GM19395 (cell line): ENCODE results near the gene NIPBL.
"Not testable (repeated sequence)": the region's sequence is repeated elsewhere in the genome, so short reads cannot be mapped to it uniquely, and the experiment has no call there.

Source experiments
- ATAC-seq: cut with Tn5 transposase; IDR thresholded peaks from one replicate; pipeline ENCODE4 v1.9.1; 2021; ENCODE audit warnings: mild to moderate bottlenecking, moderate library complexity; ENCODE audit not compliant: unreplicated experiment

Gene NIPBL

DNA sequence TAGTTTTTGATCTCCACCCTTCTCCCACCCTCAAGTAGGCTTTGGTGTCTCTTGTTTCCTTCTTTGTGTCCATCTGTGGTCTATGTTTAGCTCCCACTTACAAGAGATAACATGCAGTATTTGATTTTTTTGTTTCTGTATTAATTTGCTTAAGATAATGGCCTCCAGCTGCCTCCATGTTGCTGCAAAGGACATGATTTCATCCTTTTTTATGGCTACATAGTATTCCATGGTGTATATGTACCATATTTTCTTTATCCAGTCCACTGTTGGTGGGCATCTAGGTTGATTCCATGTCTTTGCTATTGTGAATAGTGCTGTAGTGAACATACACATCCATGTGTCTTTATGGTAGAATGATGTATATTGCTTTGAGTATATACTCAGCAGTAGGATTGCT, 24.5 kb downstream of the NIPBL start:
- not testable (repeated sequence) for ATAC-seq

DNA sequence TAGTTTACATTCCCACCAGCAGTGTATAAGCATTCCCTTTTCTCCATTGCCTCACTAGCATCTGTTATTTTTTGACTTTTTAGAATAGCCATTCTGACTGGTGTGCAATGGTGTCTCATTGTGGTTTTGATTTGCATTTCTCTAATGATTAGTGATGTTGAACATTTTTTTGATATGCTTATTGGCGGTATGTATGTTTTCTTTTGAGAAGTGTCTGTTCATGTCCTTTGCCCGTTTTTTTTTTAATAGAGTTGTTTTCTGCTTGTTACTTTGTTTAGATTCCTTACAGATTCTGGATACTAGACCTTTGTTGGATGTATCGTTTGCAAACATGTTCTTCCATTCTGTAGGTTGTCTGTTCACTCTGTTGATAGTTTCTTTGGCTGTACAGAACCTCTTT, 25.3 kb downstream of the NIPBL start:
- ATAC-seq: no peak

DNA sequence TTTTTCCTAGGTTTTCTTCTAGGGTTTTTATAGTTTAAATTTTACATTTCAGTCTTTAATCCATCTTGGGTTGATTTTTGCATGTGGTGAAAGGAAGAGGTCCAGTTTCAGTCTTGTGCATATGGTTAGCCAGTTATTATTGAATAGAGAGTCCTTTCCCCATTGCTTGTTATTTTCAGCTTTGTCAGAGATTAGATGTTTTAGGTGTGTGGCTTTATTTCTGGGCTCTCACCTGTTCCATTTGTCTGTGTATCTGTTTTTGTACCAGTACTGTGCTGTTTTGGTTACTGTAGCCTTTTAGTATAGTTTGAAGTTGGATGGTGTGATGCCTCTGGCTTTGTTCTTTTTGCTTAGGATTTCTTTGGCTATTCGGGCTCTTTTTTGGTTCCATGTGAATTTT, 25.8 kb downstream of the NIPBL start:
- no peak for ATAC-seq

DNA sequence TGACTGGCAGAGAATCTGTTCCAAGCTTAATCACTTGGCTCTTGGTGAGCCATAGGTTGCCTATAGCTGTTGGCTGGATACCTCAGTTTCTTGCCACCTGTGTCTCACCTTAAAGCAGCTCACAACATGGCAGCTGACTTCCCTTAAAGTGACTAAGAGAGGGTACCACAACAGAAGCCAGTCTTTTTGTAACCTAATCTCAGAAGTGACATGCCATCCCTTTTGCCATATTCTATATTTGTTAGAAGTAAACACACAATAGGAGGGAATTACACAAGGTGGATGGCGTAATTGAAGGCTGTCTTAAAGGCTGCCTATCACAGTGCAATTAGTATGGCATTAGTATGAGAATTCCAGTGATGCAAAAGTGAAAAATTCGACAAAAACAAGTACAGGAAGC, 28.1 kb downstream of the NIPBL start:
- ATAC-seq: no peak

DNA sequence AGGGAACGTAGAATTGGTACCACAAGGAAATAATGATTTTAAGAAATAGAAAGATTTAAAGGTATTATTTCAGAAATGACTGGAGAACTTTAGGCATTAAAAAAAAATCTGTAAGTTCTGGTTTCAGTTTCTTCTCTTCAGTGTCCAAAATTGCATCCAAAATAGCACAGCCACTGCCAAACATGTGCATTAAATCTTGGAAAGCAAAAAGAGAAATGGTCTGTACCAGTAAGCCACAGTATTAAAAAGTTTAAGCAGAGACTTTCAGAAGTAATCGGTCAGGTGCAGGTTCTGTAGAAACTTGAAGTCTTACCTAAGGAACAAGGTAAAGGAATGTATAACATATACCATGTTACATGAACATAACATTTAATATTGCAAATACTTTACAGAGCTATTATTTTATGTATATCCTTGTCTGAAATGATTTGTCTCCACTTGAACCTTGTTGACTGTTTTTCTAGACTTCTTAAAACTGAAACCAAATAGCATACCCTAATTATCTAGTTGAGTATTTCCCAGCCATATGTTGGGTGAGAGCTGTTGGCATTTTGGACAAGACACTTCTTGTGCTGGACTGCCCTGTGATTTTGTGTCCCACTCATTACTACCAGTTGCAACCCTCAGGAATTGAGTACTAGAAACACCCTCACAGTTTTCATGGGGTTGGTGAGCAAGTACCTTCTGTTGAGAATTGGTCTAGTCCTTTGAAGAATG, 32.1 kb downstream of the NIPBL start:
- ATAC-seq: peak; percentile 62

DNA sequence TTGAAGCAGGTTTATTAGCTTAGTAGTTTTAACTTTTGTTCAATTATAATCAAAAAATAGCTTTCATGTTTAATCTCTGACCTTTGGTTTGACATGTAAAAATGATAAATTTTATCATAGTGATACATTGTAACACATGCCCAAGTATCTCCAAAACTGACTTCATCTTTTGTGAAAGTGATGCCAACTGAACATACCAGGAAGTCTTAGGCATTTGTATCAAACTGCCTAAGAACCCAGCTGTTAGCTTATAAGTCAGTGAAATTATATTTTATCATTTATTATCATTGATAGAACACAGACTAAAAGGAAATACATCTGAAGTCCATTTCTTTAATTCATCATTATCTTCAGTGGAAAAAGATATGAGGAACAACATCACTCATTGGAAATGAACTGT, 39.1 kb downstream of the NIPBL start:
- no peak for ATAC-seq

DNA sequence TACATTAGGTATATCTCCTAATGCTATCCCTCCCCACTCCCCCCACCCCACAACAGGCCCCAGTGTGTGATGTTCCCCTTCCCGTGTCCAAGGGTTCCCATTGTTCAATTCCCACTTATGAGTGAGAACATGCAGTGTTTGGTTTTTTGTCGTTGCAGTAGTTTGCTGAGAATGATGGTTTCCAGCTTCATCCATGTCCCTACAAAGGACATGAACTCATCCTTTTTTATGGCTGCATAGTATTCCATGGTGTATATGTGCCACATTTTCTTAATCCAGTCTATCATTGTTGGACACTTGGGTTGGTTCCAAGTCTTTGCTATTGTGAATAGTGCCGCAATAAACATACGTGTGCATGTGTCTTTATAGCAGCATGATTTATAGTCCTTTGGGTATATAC, 40.0 kb downstream of the NIPBL start:
- not testable (repeated sequence) for ATAC-seq

DNA sequence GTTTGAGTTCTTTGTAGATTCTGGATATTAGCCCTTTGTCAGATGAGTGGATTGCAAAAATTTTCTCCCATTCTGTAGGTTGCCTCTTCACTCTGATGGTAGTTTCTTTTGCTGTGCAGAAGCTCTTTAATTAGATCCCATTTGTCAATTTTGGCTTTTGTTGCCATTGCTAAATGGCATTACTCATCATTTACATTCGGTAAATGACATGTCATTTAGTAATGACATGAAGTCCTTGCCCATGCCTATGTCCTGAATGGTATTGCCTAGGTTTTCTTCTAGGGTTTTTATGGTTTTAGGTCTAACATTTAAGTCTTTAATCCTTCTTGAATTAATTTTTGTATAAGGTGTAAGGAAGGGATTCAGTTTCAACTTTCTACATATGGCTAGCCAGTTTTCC, 40.8 kb downstream of the NIPBL start:
- ATAC-seq: not testable (repeated sequence)

DNA sequence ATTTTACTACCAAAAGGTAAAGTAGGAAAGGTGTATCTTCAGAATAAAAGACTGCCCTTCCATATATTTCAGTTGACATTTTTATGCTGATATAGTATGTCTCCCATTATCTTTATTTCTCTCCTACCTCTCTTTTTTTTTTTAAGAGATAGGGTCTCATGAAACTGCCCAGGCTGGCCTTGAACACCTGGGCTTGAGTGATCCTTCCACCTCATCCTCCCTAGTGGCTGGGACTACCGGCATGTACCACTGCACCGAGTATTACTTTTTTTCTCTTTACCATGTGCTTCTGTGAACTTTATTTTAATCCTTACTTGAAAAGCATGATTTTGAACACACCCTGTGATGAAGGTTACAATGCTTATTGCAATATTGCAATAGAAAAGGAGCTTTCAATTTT, 42.7 kb downstream of the NIPBL start:
- no peak for ATAC-seq

DNA sequence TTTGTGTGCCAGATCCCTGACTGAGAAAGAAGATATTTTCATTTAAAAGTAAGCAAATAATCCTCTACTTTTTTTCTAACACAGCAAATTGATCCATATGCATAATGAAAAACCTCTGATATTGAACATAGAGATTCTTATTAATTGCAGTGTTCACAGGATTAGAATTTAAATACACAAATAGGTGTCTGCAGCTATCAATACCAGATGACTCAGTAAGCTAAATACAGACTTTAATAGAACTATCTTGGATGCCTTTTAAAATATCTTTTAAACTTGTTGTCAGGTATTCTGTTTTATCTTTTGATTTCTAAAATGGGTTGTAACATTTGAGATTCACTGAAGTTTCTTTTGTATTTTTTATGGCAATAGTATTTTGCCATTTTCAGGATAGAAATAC, 43.1 kb downstream of the NIPBL start:
- no peak for ATAC-seq

DNA sequence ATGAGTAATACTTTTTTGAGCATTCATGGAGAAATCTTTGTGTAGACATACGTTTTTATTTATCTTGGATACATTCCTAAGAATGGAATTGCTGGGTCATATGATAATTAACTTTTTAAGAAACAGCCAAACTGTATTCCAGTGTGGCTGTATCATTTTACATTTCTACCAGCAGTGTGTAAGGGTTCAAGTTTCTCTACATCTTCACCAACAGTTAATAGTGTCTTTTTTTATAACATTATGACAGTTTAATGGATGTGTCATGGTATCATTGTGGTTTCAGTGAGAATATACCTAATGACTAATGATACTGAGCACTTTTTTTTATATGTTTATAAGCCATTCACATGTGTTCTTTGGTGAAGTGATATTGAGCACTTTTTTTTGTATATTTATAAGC, 52.4 kb downstream of the NIPBL start:
- no peak for ATAC-seq

DNA sequence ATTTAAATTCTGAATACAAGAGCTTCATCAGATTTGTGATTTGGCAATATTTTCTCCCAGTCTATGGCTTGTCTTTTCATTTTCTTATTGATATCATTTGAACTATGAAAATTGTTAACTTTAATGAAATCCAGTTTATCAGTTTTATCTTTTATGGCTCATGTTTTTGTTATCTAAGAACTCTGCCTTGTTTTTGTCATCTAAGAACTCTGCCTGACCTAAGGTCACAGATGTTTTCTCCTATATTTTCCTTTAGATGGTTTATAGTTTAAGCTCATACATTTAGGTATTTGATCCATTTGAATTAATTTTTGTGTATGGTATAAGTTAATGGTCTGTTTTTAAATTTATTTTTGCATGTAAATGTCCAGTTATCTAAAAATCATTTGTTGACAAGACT, 52.9 kb downstream of the NIPBL start:
- ATAC-seq: no peak

DNA sequence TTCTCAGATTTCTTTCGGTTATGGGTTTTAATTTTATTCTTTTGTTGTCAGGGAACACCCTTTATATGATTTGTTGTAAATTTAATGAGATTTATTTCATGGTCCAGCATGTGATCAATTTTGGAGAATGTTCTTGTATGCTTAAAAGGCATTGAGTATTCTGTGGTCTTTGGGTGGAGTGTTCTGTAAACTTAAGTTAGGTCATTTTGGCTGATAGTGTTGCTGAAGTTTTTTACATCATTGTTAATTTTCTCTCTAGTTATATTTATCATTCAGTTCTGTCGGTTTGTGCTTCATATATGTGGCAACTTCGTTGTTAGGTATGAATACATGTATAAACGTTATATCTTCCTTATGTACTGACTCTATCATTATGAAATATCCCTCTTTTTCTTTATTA, 55.5 kb downstream of the NIPBL start:
- ATAC-seq: no peak

DNA sequence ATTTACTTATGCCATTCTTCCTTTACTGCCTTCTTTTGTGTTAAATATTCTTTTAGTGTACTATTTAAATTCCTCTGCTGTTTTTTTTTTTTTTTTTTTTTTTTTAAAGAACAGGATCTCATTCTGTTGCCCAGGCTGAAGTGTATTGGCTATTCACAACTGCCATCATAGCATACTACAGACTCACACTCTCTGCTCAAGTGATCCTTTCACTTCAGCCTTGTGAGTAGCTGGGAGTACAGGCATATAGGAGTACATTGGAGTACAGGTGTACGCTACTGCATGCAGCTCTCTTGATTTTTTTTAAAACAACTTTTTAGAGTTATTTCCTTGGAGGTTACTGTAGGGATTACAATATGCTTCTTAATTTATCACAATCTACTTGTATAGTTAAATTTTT, 56.1 kb downstream of the NIPBL start:
- ATAC-seq: no peak

DNA sequence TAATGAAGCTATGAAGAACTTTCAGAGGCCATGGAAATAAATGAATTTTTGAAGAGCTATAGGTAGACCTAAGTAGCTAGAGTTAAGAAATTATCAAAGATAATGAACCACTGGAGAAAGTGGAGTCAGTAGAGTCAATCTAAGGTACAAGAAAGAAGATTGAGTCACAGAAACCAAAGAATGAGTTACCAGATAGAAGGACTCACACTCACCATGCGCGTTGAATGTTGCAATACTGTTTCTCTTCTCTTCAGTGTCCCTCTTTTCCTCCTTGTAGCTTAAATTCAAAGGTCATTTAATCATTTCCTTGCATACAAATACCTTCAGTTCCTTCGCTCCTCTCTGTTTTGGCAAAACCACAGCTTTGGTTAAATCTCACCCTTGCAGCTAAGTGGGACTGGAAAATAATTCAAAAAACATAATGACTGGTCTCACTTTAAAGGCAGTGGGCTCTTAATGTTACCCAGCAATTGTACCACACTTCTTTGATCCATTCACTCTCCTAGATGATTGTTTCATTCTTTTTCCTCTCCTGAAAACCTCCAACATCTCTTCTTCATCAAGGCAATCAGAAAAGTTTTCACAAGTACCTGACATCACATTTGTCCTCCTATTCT, 58.3 kb downstream of the NIPBL start:
- ATAC-seq: no peak

DNA sequence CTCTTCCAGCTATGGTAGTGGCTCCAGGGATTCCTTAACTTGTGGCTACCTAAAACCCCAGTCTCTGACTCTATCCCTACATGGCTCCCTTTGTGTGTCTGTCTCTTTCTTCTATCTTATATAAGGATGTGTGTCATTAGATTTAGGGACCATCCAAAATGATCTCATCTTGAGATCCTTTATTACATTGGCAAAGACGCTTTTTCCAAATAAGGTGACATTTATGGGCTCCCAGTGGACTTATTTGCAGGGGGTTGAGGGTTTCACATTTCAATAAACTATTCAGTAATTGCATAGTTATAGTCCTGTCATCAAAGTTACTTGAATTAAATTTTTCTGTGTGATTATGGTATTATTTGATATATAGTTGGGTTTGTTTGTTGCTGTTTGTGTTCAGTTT, 59.2 kb downstream of the NIPBL start:
- ATAC-seq: no peak

DNA sequence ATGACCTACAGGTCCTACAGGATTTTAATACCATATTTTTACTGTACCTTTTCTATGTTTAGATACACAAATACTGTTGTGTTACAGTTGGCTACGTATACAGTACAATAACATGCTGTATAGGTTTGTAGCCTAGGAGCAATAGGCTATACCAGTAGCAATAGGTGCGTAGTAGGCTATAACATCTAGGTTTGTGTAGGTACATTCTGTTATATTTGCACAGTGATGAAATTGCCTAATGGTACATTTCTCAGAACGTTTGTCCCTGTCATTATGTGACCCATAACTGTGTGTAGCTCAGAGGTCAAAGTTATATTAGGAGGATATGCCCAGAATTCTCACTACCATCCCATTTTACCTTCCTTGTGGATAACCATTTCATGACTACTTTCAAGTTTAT, 59.7 kb downstream of the NIPBL start:
- no peak for ATAC-seq

DNA sequence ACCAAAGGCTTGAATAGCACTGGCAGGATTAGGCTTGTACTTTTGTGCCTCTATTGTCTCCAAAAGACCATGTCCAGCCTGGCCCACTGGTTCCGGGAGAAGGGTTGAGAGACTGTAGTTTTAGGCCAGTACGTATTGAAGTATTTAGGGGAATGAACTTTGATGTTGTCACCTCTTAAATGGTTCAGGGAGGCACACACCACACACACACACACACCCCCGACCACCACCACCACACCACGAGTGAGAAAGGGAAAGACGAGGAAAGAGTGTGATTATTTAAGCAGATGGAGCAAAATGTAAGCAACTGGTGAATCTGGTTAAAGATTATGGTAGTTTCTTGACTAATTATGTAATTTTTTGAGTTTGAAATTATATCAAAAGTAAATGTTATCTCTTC, 61.6 kb downstream of the NIPBL start:
- ATAC-seq: no peak

DNA sequence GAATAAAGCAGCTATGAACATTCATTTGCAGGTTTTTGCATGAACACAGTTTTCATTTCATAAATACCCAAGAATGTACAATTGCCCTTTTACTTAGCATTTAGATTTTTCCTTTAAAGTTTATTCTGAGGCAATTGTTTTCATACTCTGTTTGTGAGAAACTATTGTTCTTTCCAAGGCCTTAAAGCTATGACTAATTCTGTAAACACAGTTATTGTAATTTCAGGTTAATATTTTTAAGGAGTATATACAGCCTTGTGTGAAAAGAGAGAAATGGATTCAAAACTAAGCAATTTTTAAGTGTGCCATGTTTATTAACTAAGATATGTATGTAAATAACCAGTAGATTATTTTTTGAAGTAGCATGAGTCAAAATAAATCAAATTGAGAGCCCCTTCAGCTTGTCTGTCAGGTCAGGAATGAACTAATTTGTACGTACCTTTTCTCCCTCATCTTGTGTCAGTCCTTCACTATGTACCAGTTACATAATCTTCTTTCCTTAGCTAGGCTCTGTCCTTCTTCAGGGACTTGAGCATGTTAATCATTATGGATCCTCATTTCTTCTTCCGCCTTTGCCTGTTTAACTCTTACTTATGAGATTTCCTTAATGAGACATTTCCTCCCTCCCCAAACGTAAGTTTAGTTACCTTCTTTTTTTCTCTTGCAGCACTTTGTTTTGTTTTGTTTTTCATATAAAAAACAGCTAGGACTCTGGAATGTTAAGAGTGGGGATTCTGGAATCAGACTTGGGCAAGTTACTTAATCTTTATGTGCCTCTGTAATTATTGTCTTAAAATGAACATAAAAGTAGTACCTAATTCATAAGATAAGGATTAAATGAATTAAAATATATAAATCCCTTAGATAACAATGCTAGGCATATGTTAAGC, 63.6 kb downstream of the NIPBL start:
- no peak for ATAC-seq

DNA sequence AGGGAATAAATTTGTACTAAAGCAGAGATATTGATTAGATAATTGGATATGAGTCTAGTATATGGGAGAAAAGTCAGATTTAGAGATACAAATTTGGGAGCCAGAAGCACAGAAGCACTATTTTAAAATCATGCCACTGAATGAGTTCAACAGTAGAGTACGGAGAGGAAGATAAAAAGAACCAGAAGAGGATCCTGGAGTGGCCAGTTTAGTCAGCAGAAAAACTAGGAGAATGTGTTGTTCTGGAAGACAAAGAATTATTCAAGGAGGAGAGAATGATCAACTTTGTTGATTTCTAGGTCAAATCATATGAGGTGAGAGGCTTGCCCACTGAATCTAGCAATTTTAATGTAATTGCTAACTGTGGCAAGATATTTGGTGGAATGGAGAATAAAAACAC, 67.0 kb downstream of the NIPBL start:
- no peak for ATAC-seq

DNA sequence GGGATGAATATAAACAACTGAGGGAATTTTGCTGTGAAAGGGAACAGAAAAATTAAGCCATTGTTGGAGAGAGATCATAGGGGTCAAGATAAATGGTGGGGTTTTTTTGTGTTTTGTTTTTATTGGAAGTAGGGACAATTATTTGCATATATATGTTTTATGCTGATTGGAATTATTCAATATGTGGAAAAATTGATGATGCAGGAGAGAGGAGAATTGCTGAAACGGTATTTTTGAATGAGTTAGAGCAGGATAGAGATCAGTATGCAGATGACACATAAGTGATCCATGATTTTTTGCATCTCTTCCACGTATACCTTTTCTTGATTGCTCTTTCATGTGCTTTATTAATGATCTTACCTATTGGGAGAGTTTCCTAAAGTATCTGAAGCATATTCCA, 67.5 kb downstream of the NIPBL start:
- ATAC-seq: no peak

DNA sequence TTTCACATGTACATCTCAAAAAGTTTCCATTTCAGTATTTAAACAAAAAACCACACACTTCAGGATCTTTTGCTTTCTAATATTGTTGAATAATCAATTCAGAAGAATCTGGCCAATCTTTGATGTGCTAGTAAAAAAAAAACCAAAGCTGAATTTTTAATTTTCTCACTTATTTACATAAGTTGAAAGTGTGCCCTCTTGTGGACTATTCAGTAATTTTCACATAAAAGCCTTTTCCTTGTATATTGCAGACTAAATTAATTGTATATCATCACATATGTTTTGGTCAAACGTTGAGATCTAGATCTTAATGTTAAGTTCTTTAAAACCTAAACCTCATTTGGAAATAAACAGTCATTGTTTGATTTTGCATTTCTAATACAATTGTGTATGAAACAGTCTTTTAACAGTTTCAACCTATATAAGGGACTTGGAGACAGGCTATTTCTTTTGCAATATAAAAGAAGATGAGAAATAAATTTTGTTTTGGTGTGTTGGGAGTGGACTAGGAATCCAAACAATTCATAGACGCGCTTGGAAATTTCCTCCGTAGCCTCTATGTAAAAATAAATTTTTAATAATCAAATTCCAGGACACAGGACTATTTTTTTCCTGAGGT, 68.1 kb downstream of the NIPBL start:
- ATAC-seq: no peak
